C1 segment of cervical spinal cord (tissue), 14 donors: Measurements from ENCODE around the gene RBM5.
"Not testable (repeated sequence)": the region's sequence is repeated elsewhere in the genome, so short reads cannot be mapped to it uniquely, and the experiment has no call there.

Source experiments
- DNase-seq, 14 donors: peaks; one replicate each; lab custom pipeline; 2025; lab: John Stamatoyannopoulos, UW

Gene RBM5

GRCh38 chr3:50088725-50089608 is at the start of gene RBM5:
RBM5 (plus strand) TSS chr3:50088919; CDS start chr3:50090435, 1,516 bp downstream.
- DNase-seq, result peak; percentile 48 to 90 (median 86)

- no peak for DNase-seq
Observed at GRCh38 chr3:50044976-50045375, 43.7 kb upstream of the RBM5 start.

- DNase-seq, result no peak
Observed at GRCh38 chr3:50047426-50047825, 41.3 kb upstream of the RBM5 start.

- DNase-seq, result no peak
Observed at GRCh38 chr3:50050361-50050760, 38.4 kb upstream of the RBM5 start.

GRCh38 chr3:50057756-50058155 is 31.0 kb upstream of the RBM5 start:
- no peak for DNase-seq

GRCh38 chr3:50068134-50068533 is 20.6 kb upstream of the RBM5 start:
- DNase-seq, result no peak

- DNase-seq, result no peak
Observed at GRCh38 chr3:50078091-50078490, 10.6 kb upstream of the RBM5 start.

GRCh38 chr3:50078622-50079021 is 10.1 kb upstream of the RBM5 start:
- no peak for DNase-seq

GRCh38 chr3:50084951-50085350 is 3.8 kb upstream of the RBM5 start:
- not testable (repeated sequence) for DNase-seq

- DNase-seq, result peak in 1 of 14 donors; percentile 37
Observed at GRCh38 chr3:50089609-50089945, 858 bp downstream of the RBM5 start.

- no peak for DNase-seq
Observed at GRCh38 chr3:50090984-50091383, 2.3 kb downstream of the RBM5 start.

GRCh38 chr3:50095352-50095998 is 6.8 kb downstream of the RBM5 start:
- no peak for DNase-seq

- DNase-seq, result no peak
Observed at GRCh38 chr3:50100386-50100785, 11.7 kb downstream of the RBM5 start.

GRCh38 chr3:50100956-50101845 is 12.5 kb downstream of the RBM5 start:
- DNase-seq, result no peak

- DNase-seq, result no peak
Observed at GRCh38 chr3:50102558-50102957, 13.8 kb downstream of the RBM5 start.

GRCh38 chr3:50111757-50112156 is 23.0 kb downstream of the RBM5 start:
- DNase-seq, result no peak

- DNase-seq, result no peak
Observed at GRCh38 chr3:50112462-50112861, 23.7 kb downstream of the RBM5 start.

GRCh38 chr3:50117120-50117519 is 28.4 kb downstream of the RBM5 start:
- DNase-seq, result no peak

GRCh38 chr3:50118237-50118636 is 29.5 kb downstream of the RBM5 start:
- DNase-seq, result no peak

- no peak for DNase-seq
Observed at GRCh38 chr3:50119786-50120185, 31.1 kb downstream of the RBM5 start.

- no peak for DNase-seq
Observed at GRCh38 chr3:50120364-50121071, 31.8 kb downstream of the RBM5 start.
